Neutrophil (primary cell): Measurements from ENCODE around the gene ERMARD.

Experiments
- H3K27ac ChIP-seq: fragments of 200-600 bp; sonication (generic); 2 replicates; pipeline ENCODE4 v1.5.1; 2016; ENCODE audit warnings: mild to moderate bottlenecking, moderate library complexity
- H3K27me3 ChIP-seq: fragments of 200-600 bp; sonication (generic); 2 replicates; pipeline ENCODE4 v1.6.0; 2016; ENCODE audit warnings: mild to moderate bottlenecking
- H3K36me3 ChIP-seq: fragments of 200-600 bp; sonication (generic); 2 replicates; pipeline ENCODE4 v1.5.1; 2017
- H3K4me1 ChIP-seq, 2 experiments: fragments of 200-600 bp in 1 of 2; sonication (generic) in 1 of 2; 1 replicate in 1 of 2; 2 replicates in 1 of 2; pipeline versions ENCODE4 v1.5.1 to v1.6.1; 2013 to 2016; ENCODE audit warnings: low read depth in 1 of 2, low read length in 1 of 2, mild to moderate bottlenecking in 1 of 2, moderate library complexity in 1 of 2; ENCODE audit not compliant: control insufficient read depth in 1 of 2, insufficient read depth in 1 of 2
- H3K4me3 ChIP-seq, 2 experiments: fragments of 200-600 bp in 1 of 2; sonication (generic) in 1 of 2; 1 replicate in 1 of 2; 2 replicates in 1 of 2; pipeline ENCODE4 v1.5.1; 2013 to 2016; ENCODE audit warnings: low read depth in 1 of 2, low read length in 1 of 2, mild to moderate bottlenecking in 1 of 2, moderate library complexity in 1 of 2
- H3K9me3 ChIP-seq: fragments of 200-600 bp; sonication (generic); 2 replicates; pipeline ENCODE4 v1.5.1; 2016
- TF ChIP-seq, protein P1 (sequence below): fragments of 200-600 bp; sonication (generic); IDR thresholded peaks from 2 replicates; pipeline ENCODE4 v1.5.1; 2016; ENCODE audit warnings: antibody characterized with exemption

The ERMARD gene

GRCh38 chr6:169811521-169812256 lies 60.3 kb downstream of the ERMARD start:
- Histone ChIP-seq H3K36me3 (no peaks in the 10 kb centered on the region), H3K4me1 (no peaks in the 10 kb centered on the region), H3K9me3 (no peaks in the 10 kb centered on the region), H3K4me3 (no peak overlapping the region), H3K27ac (no peak overlapping the region), H3K27me3 (no peaks in the 10 kb centered on the region)
- TF ChIP-seq, protein P1, sequence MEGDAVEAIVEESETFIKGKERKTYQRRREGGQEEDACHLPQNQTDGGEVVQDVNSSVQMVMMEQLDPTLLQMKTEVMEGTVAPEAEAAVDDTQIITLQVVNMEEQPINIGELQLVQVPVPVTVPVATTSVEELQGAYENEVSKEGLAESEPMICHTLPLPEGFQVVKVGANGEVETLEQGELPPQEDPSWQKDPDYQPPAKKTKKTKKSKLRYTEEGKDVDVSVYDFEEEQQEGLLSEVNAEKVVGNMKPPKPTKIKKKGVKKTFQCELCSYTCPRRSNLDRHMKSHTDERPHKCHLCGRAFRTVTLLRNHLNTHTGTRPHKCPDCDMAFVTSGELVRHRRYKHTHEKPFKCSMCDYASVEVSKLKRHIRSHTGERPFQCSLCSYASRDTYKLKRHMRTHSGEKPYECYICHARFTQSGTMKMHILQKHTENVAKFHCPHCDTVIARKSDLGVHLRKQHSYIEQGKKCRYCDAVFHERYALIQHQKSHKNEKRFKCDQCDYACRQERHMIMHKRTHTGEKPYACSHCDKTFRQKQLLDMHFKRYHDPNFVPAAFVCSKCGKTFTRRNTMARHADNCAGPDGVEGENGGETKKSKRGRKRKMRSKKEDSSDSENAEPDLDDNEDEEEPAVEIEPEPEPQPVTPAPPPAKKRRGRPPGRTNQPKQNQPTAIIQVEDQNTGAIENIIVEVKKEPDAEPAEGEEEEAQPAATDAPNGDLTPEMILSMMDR, result no peak

DNA sequence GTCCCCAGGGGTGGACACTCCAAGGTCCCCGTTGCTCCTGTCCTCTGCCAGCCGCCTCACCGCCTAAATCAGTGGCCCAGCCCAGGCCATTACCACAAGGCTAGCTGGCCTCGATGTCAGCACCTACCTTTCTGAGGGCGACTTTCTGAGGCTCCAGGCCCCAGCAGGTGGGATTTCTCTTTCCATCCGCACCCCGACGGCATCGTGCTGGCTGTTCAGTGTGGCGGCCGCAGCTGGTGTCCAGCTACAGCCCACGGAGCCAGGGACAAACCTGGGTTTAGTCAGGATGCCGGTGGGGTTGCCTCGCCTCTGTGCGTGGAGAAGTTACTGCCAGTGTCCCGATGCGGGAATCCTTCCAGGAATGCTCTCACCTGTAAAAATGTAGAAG lies 60.8 kb downstream of the ERMARD start:
- no peaks in the 10 kb centered on the region for H3K4me1 ChIP-seq
- TF ChIP-seq, protein P1, result no peak
- H3K36me3 ChIP-seq, result no peaks in the 10 kb centered on the region
- H3K9me3 ChIP-seq, result no peaks in the 10 kb centered on the region
- H3K27ac ChIP-seq, result no peak overlapping the region
- H3K27me3 ChIP-seq, result no peaks in the 10 kb centered on the region
- H3K4me3 ChIP-seq, result no peak overlapping the region

- Histone ChIP-seq H3K4me3 (no peak overlapping the region), H3K27ac (no peak overlapping the region), H3K27me3 (peaks cover 10% of the 10 kb centered on the region), H3K9me3 (no peaks in the 10 kb centered on the region), H3K36me3 (no peaks in the 10 kb centered on the region), H3K4me1 (no peaks in the 10 kb centered on the region)
- TF ChIP-seq, protein P1, result no peak
These were observed 62.5 kb downstream of the ERMARD start for GRCh38 chr6:169813969-169814368.

DNA sequence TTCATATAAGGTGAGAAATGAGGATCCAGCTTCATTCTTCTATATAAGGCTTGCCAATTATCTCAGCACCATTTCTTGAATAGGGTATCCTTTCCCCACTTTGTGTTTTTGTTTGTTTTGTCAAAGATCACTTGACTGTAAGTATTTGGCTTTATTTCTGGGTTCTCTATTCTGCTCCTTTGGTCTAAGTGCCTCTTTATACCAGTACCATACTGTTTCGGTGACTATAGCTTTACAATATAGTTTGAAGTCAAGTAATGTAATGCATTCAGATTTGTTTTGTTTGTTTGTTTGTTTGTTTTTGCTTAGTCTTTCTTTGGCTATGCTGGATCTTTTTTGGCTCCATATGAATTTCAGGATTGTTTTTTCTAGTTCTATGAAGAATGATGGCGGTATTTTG lies 64.6 kb downstream of the ERMARD start:
- TF ChIP-seq, protein P1, result no peak
- H3K36me3 ChIP-seq, result no peaks in the 10 kb centered on the region
- H3K27me3 ChIP-seq, result peaks cover 16% of the 10 kb centered on the region
- no peaks in the 10 kb centered on the region for H3K9me3 ChIP-seq
- H3K4me1 ChIP-seq, result no peaks in the 10 kb centered on the region
- H3K27ac ChIP-seq, result no peak overlapping the region
- no peak overlapping the region for H3K4me3 ChIP-seq

- H3K4me1 ChIP-seq, result no peaks in the 10 kb centered on the region
- TF ChIP-seq, protein P1, result no peak
- H3K27me3 ChIP-seq, result peaks cover 24% of the 10 kb centered on the region
- no peaks in the 10 kb centered on the region for H3K9me3 ChIP-seq
- no peak overlapping the region for H3K27ac ChIP-seq
- H3K36me3 ChIP-seq, result no peaks in the 10 kb centered on the region
- H3K4me3 ChIP-seq, result no peak overlapping the region
These were observed 65.6 kb downstream of the ERMARD start for GRCh38 chr6:169816975-169817374.
